Neural cell (in vitro differentiated cells): ENCODE measurements around the gene RPP38.

ENCODE experiments used
- CTCF ChIP-seq: fragments of 450-650 bp; IDR thresholded peaks from 2 replicates; pipeline ENCODE4 v1.5.1; 2014; ENCODE audit warnings: antibody characterized with exemption, mild to moderate bottlenecking, moderate library complexity; ENCODE audit not compliant: poor library complexity, severe bottlenecking
- EZH2 ChIP-seq: fragments of 200-600, 300-800 bp; shearing (Covaris generic), sonication (generic); IDR thresholded peaks from 2 replicates; pipeline ENCODE4 v1.6.1; 2014; ENCODE audit warnings: antibody characterized with exemption, low read length, borderline replicate concordance, mild to moderate bottlenecking; ENCODE audit not compliant: insufficient read depth, poor library complexity, severe bottlenecking
- REST ChIP-seq: IDR thresholded peaks from 2 replicates; pipeline ENCODE4 v1.6.1; 2012; ENCODE audit warnings: borderline replicate concordance

GRCh38 chr10:15083674-15084501 is 13.3 kb upstream of the RPP38 start:
- TF ChIP-seq CTCF (no peak), EZH2 (no peak), REST (no peak)
